Measurements from ENCODE around the gene EIF4H. TPM values are rescaled to one million over a fixed set of nuclear protein-coding genes. Genes with fewer than 3 reads are reported as not detected.

The EIF4H gene
- polyA plus RNA-seq, 2 of the 4 experiments (the other 2 are of a cell fraction): 361 to 364 TPM

- H3K4me3 ChIP-seq: no peak overlapping the region
- ChIA-PET POLR2A (no interaction called here), CTCF (interaction anchor here (0.6 to 1.4 kb wide), 7 partner anchors 9 to 448 kb away, joined by 3 to 4 read pairs (median 3); no protein-coding TSS in a partner anchor)
- H3K4me2 ChIP-seq: no peak overlapping the region
- ATAC-seq (no peak), DNase-seq (ENCODE audit: low read depth in 1 of 2, low spot score in 1 of 2) (no peak), FAIRE-seq (no peak)
- no peak overlapping the region for H3K27ac ChIP-seq
- 85% methylated on average over 5 of the region's 5 CpGs for WGBS (ENCODE audit: missing lambda C conversion rate)
- H3K4me1 ChIP-seq: no peaks in the 10 kb centered on the region
- H3K9me3 ChIP-seq: no peaks in the 10 kb centered on the region
- TF ChIP-seq RCOR1 (IDR thresholded peaks at IDR 0.05; ENCODE audit: low read depth, low read length) (no peak), ZC3H11A (IDR thresholded peaks at IDR 0.05) (no peak)
These were observed 25.1 kb upstream of the EIF4H start for GRCh38 chr7:74149071-74149470.

GRCh38 chr7:74149603-74150002 is 24.6 kb upstream of the EIF4H start:
- Histone ChIP-seq H3K4me2 (no peak overlapping the region), H3K27ac (no peak overlapping the region), H3K4me3 (no peak overlapping the region), H3K9me3 (no peaks in the 10 kb centered on the region), H3K4me1 (no peaks in the 10 kb centered on the region)
- ChIA-PET CTCF (interaction anchor here (0.6 to 1.4 kb wide), 7 partner anchors 10 to 351 kb away, joined by 3 to 5 read pairs (median 3); no protein-coding TSS in a partner anchor), POLR2A (no interaction called here)
- FAIRE-seq (no peak), DNase-seq (ENCODE audit: low read depth in 1 of 2, low spot score in 1 of 2) (no peak), ATAC-seq (no peak)
- TF ChIP-seq TP53 (CRISPR knock-in tag; IDR thresholded peaks at IDR 0.05): no peak
- no peak for TF ChIP-seq NFE2L2 (conservative IDR thresholded peaks at IDR 0.05; ENCODE audit: low read length)
- TF ChIP-seq ATOH8 (CRISPR knock-in tag; IDR thresholded peaks at IDR 0.05; ENCODE audit: low read depth): no peak
- no peak for TF ChIP-seq JUN (IDR thresholded peaks at IDR 0.05)
- no peak for TF ChIP-seq HMGXB4 (CRISPR knock-in tag; IDR thresholded peaks at IDR 0.05; ENCODE audit: borderline replicate concordance)
- no peak for TF ChIP-seq CBX2 (IDR thresholded peaks at IDR 0.05; ENCODE audit: borderline replicate concordance, low read depth)
- 93% methylated on average over 1 of the region's 1 CpG for WGBS (ENCODE audit: missing lambda C conversion rate)

- WGBS (ENCODE audit: missing lambda C conversion rate): 70% methylated on average over 9 of the region's 9 CpGs
- ChIA-PET POLR2A (no interaction called here), CTCF (interaction anchor here (1.0 kb wide), 1 partner anchor 86 kb away, joined by 3 read pairs; no protein-coding TSS in a partner anchor)
- ATAC-seq: no peak
- H3K9me3 ChIP-seq: no peaks in the 10 kb centered on the region
- H3K4me3 ChIP-seq: no peak overlapping the region
- H3K4me1 ChIP-seq: no peaks in the 10 kb centered on the region
- no peak overlapping the region for H3K27ac ChIP-seq
- no peak overlapping the region for H3K4me2 ChIP-seq
- no peak for FAIRE-seq
- no peak for DNase-seq (ENCODE audit: low read depth in 1 of 2, low spot score in 1 of 2)
- TF ChIP-seq ATOH8 (CRISPR knock-in tag; IDR thresholded peaks at IDR 0.05; ENCODE audit: low read depth) (no peak), TFCP2L1 (CRISPR knock-in tag; IDR thresholded peaks at IDR 0.05) (no peak), BHLHE40 (IDR thresholded peaks at IDR 0.05; ENCODE audit: low read depth, low read length) (no peak), NFE2L2 (conservative IDR thresholded peaks at IDR 0.05; ENCODE audit: low read length) (no peak), KDM5A (IDR thresholded peaks at IDR 0.05) (no peak), HEYL (CRISPR knock-in tag; IDR thresholded peaks at IDR 0.05) (no peak), HOXB5 (CRISPR knock-in tag; IDR thresholded peaks at IDR 0.05) (no peak), GATA3 (IDR thresholded peaks at IDR 0.05; ENCODE audit: borderline replicate concordance) (no peak), MYC (IDR thresholded peaks at IDR 0.05; ENCODE audit: borderline replicate concordance, low read length) (no peak), RCOR1 (IDR thresholded peaks at IDR 0.05; ENCODE audit: low read depth, low read length) (no peak), ELK1 (IDR thresholded peaks at IDR 0.05; ENCODE audit: low read depth, low read length) (no peak), MAX (IDR thresholded peaks at IDR 0.05) (no peak), RAD21 (conservative IDR thresholded peaks at IDR 0.05 in 1 of 2, IDR thresholded peaks at IDR 0.05 in 1 of 2) (no peak), E2F6 (IDR thresholded peaks at IDR 0.05; ENCODE audit: borderline replicate concordance, low read depth) (no peak), ZNF302 (CRISPR knock-in tag; IDR thresholded peaks at IDR 0.05) (no peak), CBX2 (IDR thresholded peaks at IDR 0.05; ENCODE audit: borderline replicate concordance, low read depth) (no peak)
These were observed 20.4 kb upstream of the EIF4H start for GRCh38 chr7:74153736-74154135.
